ENCODE results near the gene ALAS1.

The ALAS1 gene

GRCh38 chr3:52222319-52223221 lies 24.6 kb downstream of the ALAS1 start:
- DNase-seq, result no peak

- no peak for DNase-seq
These were observed 25.8 kb downstream of the ALAS1 start for GRCh38 chr3:52223449-52224408.

- DNase-seq, result no peak
These were observed 27.7 kb downstream of the ALAS1 start, which contains the start of gene TLR9 for GRCh38 chr3:52225452-52226228. TSS of gene TLR9 (minus strand) at chr3:52225645. CDS start at chr3:52225529, 116 bp downstream.

GRCh38 chr3:52226229-52226817 lies 28.4 kb downstream of the ALAS1 start:
- DNase-seq, result no peak

- DNase-seq, result no peak
These were observed 29.2 kb downstream of the ALAS1 start for GRCh38 chr3:52227117-52227516.

GRCh38 chr3:52227766-52228165 lies 29.8 kb downstream of the ALAS1 start:
- DNase-seq, result no peak

- DNase-seq, result no peak
These were observed 30.3 kb downstream of the ALAS1 start for GRCh38 chr3:52228266-52228665.

- DNase-seq, result no peak
These were observed 30.9 kb downstream of the ALAS1 start for GRCh38 chr3:52228751-52229291.

- no peak for DNase-seq
These were observed 31.7 kb downstream of the ALAS1 start for GRCh38 chr3:52229656-52230055.

- no peak for DNase-seq
These were observed 32.5 kb downstream of the ALAS1 start for GRCh38 chr3:52230461-52230860.

- no peak for DNase-seq
These were observed 33.0 kb downstream of the ALAS1 start for GRCh38 chr3:52230889-52231499.

GRCh38 chr3:52231502-52232278 lies 33.7 kb downstream of the ALAS1 start:
- DNase-seq, result peak; percentile 80 to 94 (median 88)

GRCh38 chr3:52232279-52233107 lies 34.5 kb downstream of the ALAS1 start:
- DNase-seq, result peak in 1 of 4 experiments; percentile 21

GRCh38 chr3:52233108-52233591 lies 35.2 kb downstream of the ALAS1 start:
- no peak for DNase-seq

- no peak for DNase-seq
These were observed 36.0 kb downstream of the ALAS1 start for GRCh38 chr3:52233968-52234367.

GRCh38 chr3:52234516-52235447 lies 36.8 kb downstream of the ALAS1 start:
- DNase-seq, result no peak

- no peak for DNase-seq
These were observed 38.5 kb downstream of the ALAS1 start for GRCh38 chr3:52236424-52236886.

GRCh38 chr3:52237006-52237656 lies 39.2 kb downstream of the ALAS1 start:
- DNase-seq, result no peak
